Measurements from ENCODE around the gene EPHB2. TPM values are rescaled to one million over a fixed set of nuclear protein-coding genes. Genes with fewer than 3 reads are reported as not detected.

The EPHB2 gene
- total RNA-seq, 1 donor from 2014 or later: 10.7 TPM

GRCh38 chr1:22745669-22746585 lies 35.3 kb downstream of the EPHB2 start:
- Mint-ChIP-seq H3K27ac (ENCODE audit: unreplicated experiment) (no peak overlapping the region), H3K36me3 (ENCODE audit: low read depth, unreplicated experiment) (no peaks in the 10 kb centered on the region), H3K4me3 (ENCODE audit: unreplicated experiment) (no peak overlapping the region), H3K27me3 (ENCODE audit: unreplicated experiment) (peaks cover 5% of the 10 kb centered on the region), H3K9me3 (ENCODE audit: unreplicated experiment) (no peaks in the 10 kb centered on the region), H3K4me1 (ENCODE audit: unreplicated experiment) (peaks cover 29% of the 10 kb centered on the region)
- no peak for TF ChIP-seq CTCF (IDR thresholded peaks at IDR 0.05; ENCODE audit: unreplicated experiment)
- DNase-seq (ENCODE audit: low spot score): no peak

- H3K36me3 Mint-ChIP-seq (ENCODE audit: low read depth, unreplicated experiment): no peaks in the 10 kb centered on the region
- H3K27ac Mint-ChIP-seq (ENCODE audit: unreplicated experiment): no peak overlapping the region
- TF ChIP-seq CTCF (IDR thresholded peaks at IDR 0.05; ENCODE audit: unreplicated experiment): no peak
- peaks cover 5% of the 10 kb centered on the region for H3K27me3 Mint-ChIP-seq (ENCODE audit: unreplicated experiment)
- no peak overlapping the region for H3K4me3 Mint-ChIP-seq (ENCODE audit: unreplicated experiment)
- H3K9me3 Mint-ChIP-seq (ENCODE audit: unreplicated experiment): no peaks in the 10 kb centered on the region
- no peak for DNase-seq (ENCODE audit: low spot score)
- peaks cover 18% of the 10 kb centered on the region for H3K4me1 Mint-ChIP-seq (ENCODE audit: unreplicated experiment)
These were observed 36.5 kb downstream of the EPHB2 start for GRCh38 chr1:22747021-22747734.

GRCh38 chr1:22747735-22748073 lies 37.1 kb downstream of the EPHB2 start:
- no peak overlapping the region for H3K27ac Mint-ChIP-seq (ENCODE audit: unreplicated experiment)
- H3K27me3 Mint-ChIP-seq (ENCODE audit: unreplicated experiment): peaks cover 5% of the 10 kb centered on the region
- no peak for DNase-seq (ENCODE audit: low spot score)
- no peak overlapping the region for H3K4me3 Mint-ChIP-seq (ENCODE audit: unreplicated experiment)
- no peaks in the 10 kb centered on the region for H3K9me3 Mint-ChIP-seq (ENCODE audit: unreplicated experiment)
- no peak for TF ChIP-seq CTCF (IDR thresholded peaks at IDR 0.05; ENCODE audit: unreplicated experiment)
- no peaks in the 10 kb centered on the region for H3K36me3 Mint-ChIP-seq (ENCODE audit: low read depth, unreplicated experiment)
- peaks cover 13% of the 10 kb centered on the region for H3K4me1 Mint-ChIP-seq (ENCODE audit: unreplicated experiment)

- no peak for DNase-seq (ENCODE audit: low spot score)
- peaks cover 5% of the 10 kb centered on the region for H3K27me3 Mint-ChIP-seq (ENCODE audit: unreplicated experiment)
- H3K4me1 Mint-ChIP-seq (ENCODE audit: unreplicated experiment): peaks cover 13% of the 10 kb centered on the region
- H3K36me3 Mint-ChIP-seq (ENCODE audit: low read depth, unreplicated experiment): no peaks in the 10 kb centered on the region
- H3K27ac Mint-ChIP-seq (ENCODE audit: unreplicated experiment): no peak overlapping the region
- H3K4me3 Mint-ChIP-seq (ENCODE audit: unreplicated experiment): no peak overlapping the region
- H3K9me3 Mint-ChIP-seq (ENCODE audit: unreplicated experiment): no peaks in the 10 kb centered on the region
- TF ChIP-seq CTCF (IDR thresholded peaks at IDR 0.05; ENCODE audit: unreplicated experiment): no peak
These were observed 38.9 kb downstream of the EPHB2 start for GRCh38 chr1:22749503-22749902.

All from endothelial cell (in vitro differentiated cells).